ENCODE measurements around the gene PNMA6A. TPM values are rescaled to one million over a fixed set of nuclear protein-coding genes. Genes with fewer than 3 reads are reported as not detected.
A peak's percentile ranks its signal among the peaks of the same experiment; 100 is the strongest.

Gene PNMA6A
- total and polyA plus RNA-seq, 9 of the 15 experiments (the other 6 are each of a cell fraction or from before 2014, with no cell fraction given) = 0.10 to 6.9 (median 1.3) TPM

DNA sequence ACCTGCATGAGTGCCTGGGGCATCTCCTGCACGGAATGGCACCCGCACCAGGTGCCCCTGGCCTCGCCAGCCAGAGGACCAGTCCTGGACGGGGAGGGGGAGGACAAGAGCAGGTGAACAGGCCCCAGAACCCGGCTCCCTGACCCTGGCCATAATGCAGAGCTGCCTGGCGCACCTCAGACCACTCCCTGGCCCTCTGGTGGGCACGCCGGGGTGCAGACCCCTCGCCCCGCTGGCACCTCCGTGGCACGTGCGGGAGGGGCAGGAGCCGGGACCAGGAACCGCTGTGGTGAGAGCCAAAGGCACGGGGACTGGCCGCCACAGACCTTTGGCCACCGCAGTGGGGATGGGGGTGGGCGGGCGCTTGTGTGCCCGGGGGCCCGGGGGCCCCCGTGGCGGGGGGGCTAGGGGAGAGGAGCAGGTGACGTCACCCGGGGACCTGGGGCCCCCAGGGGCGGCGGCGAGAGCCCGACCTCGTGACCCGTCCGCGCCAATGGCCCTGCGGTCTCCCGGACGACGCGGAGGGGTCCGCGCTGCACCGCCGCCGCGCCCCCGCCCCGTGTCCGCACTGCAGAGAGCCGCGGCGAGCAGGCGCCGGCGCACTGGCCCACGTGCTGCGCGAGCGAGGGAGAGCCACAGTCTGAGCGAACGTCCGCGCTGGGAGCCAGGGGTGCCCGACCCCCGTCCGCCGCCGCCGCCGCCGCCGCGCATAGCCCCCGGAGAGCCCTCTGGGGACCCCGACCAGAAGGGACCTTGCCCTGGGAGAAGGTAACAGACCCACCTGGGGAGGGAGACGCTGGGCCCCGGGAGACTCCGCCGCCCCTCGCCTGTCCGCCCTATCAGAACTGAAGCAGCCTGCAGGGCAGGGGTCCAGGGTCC is 16.1 kb upstream of the PNMA6A start, which contains the start of gene PNMA3 (continued):
- TF ChIP-seq, protein P1, sequence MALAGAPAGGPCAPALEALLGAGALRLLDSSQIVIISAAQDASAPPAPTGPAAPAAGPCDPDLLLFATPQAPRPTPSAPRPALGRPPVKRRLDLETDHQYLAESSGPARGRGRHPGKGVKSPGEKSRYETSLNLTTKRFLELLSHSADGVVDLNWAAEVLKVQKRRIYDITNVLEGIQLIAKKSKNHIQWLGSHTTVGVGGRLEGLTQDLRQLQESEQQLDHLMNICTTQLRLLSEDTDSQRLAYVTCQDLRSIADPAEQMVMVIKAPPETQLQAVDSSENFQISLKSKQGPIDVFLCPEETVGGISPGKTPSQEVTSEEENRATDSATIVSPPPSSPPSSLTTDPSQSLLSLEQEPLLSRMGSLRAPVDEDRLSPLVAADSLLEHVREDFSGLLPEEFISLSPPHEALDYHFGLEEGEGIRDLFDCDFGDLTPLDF (CRISPR knock-in tag; IDR thresholded peaks at IDR 0.05) = no peak
- TF ChIP-seq EHMT2 (IDR thresholded peaks at IDR 0.05) = no peak
- TF ChIP-seq POLR3A (IDR thresholded peaks at IDR 0.05; ENCODE audit: borderline replicate concordance, extremely low read depth, insufficient read depth, insufficient read length) = no peak
- TF ChIP-seq ZNF444 (CRISPR knock-in tag; IDR thresholded peaks at IDR 0.05) = no peak
- no peak for TF ChIP-seq STAT5B (CRISPR knock-in tag; IDR thresholded peaks at IDR 0.05)
- TF ChIP-seq L3MBTL2 (IDR thresholded peaks at IDR 0.05) = peak; percentile 90
- no peak for TF ChIP-seq RBM15 (IDR thresholded peaks at IDR 0.05; ENCODE audit: insufficient read depth, low read length)
- TF ChIP-seq, protein P2, sequence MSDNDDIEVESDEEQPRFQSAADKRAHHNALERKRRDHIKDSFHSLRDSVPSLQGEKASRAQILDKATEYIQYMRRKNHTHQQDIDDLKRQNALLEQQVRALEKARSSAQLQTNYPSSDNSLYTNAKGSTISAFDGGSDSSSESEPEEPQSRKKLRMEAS (CRISPR knock-in tag; IDR thresholded peaks at IDR 0.05) = peak; percentile 43; the same call in 1 of the 2 replicates
- TF ChIP-seq PYGO2 (tag; IDR thresholded peaks at IDR 0.05) = no peak
- TF ChIP-seq HDGF (IDR thresholded peaks at IDR 0.05) = no peak
- no peak for TF ChIP-seq MXD1 (CRISPR knock-in tag; IDR thresholded peaks at IDR 0.05; ENCODE audit: borderline replicate concordance, poor library complexity, severe bottlenecking)
- peak; percentile 62 to 85 for TF ChIP-seq E2F6 (IDR thresholded peaks at IDR 0.05; ENCODE audit: borderline replicate concordance in 1 of 2, extremely low read depth in 1 of 2, insufficient read depth in 1 of 2, insufficient read length in 1 of 2, low read depth in 1 of 2, low read length in 1 of 2, poor library complexity in 1 of 2, severe bottlenecking in 1 of 2)
- TF ChIP-seq ZNF431 (CRISPR knock-in tag; IDR thresholded peaks at IDR 0.05) = no peak
- TF ChIP-seq ATF7 (IDR thresholded peaks at IDR 0.05) = 0 out of 2 replicates have a peak, but pooled peaks have one; percentile 22
- no peak for TF ChIP-seq HDAC6 (IDR thresholded peaks at IDR 0.05; ENCODE audit: low read depth, low read length)
- no peak for TF ChIP-seq SMC3 (conservative IDR thresholded peaks at IDR 0.05; ENCODE audit: insufficient read depth, low read depth, low read length)
- no peak for TF ChIP-seq NCOA6 (IDR thresholded peaks at IDR 0.05)
- no peak for TF ChIP-seq ETS2 (tag; IDR thresholded peaks at IDR 0.05; ENCODE audit: borderline replicate concordance, poor library complexity, severe bottlenecking)
- TF ChIP-seq ZNF277 (CRISPR knock-in tag; IDR thresholded peaks at IDR 0.05; ENCODE audit: borderline replicate concordance) = no peak
- TF ChIP-seq TFAP4 (CRISPR knock-in tag; IDR thresholded peaks at IDR 0.05; ENCODE audit: borderline replicate concordance) = no peak
- peak in 1 of 2 experiments; percentile 56; a peak in 2 of 4 replicates for TF ChIP-seq NRF1 (conservative IDR thresholded peaks at IDR 0.05 in 1 of 2, IDR thresholded peaks at IDR 0.05 in 1 of 2)
